H9 (cell line): ENCODE data around the gene LRP1B. TPM values are rescaled to one million over a fixed set of nuclear protein-coding genes. Genes with fewer than 3 reads are reported as not detected.

ENCODE experiments used
- DNase-seq: peaks from one replicate; pipeline ENCODE4 v3.0.0-alpha.2; 2017
- H2AFZ ChIP-seq: one replicate; pipeline ENCODE4 v1.6.1; 2013; ENCODE audit warnings: mild to moderate bottlenecking, low read length, control low read depth, moderate library complexity
- H2AK5ac ChIP-seq: 2 replicates; pipeline ENCODE4 v1.6.1; 2013; ENCODE audit warnings: low read length, control low read depth, mixed read lengths; ENCODE audit not compliant: insufficient read length
- H2BK120ac ChIP-seq: one replicate; pipeline ENCODE4 v1.6.1; 2013; ENCODE audit warnings: low read depth, mild to moderate bottlenecking, low read length, control low read depth, inconsistent platforms; ENCODE audit not compliant: poor library complexity, severe bottlenecking
- H2BK12ac ChIP-seq: 2 replicates; pipeline ENCODE4 v1.6.1; 2013; ENCODE audit warnings: low read length, control low read depth, mixed read lengths, low read depth; ENCODE audit not compliant: insufficient read length
- H2BK15ac ChIP-seq: 2 replicates; pipeline ENCODE4 v1.6.1; 2013; ENCODE audit warnings: low read depth, low read length, control low read depth
- H2BK20ac ChIP-seq: one replicate; pipeline ENCODE4 v1.6.1; 2013; ENCODE audit warnings: low read depth, mild to moderate bottlenecking, low read length, control low read depth, inconsistent platforms; ENCODE audit not compliant: poor library complexity, severe bottlenecking
- H2BK5ac ChIP-seq: 2 replicates; pipeline ENCODE4 v1.6.1; 2013; ENCODE audit warnings: low read length, control low read depth, mixed read lengths; ENCODE audit not compliant: insufficient read length
- H3K14ac ChIP-seq: 2 replicates; pipeline ENCODE4 v1.6.1; 2013; ENCODE audit warnings: low read length, control low read depth; ENCODE audit not compliant: insufficient read depth
- H3K18ac ChIP-seq: 2 replicates; pipeline ENCODE4 v1.6.1; 2013; ENCODE audit warnings: low read depth, mild to moderate bottlenecking, mixed read lengths, low read length, control low read depth; ENCODE audit not compliant: insufficient read length
- H3K23ac ChIP-seq: 2 replicates; pipeline ENCODE4 v1.6.1; 2013; ENCODE audit warnings: low read length, control low read depth, mixed read lengths, low read depth; ENCODE audit not compliant: insufficient read length
- H3K23me2 ChIP-seq: 2 replicates; pipeline ENCODE4 v1.6.1; 2013; ENCODE audit warnings: low read depth, mild to moderate bottlenecking, mixed read lengths, low read length, control low read depth; ENCODE audit not compliant: insufficient read length, poor library complexity, severe bottlenecking
- H3K27ac ChIP-seq: 2 replicates; pipeline ENCODE4 v1.5.1; 2013; ENCODE audit warnings: low read length, control low read depth, mixed read lengths, low read depth; ENCODE audit not compliant: insufficient read length
- H3K27me3 ChIP-seq: 2 replicates; pipeline ENCODE4 v1.6.1; 2013; ENCODE audit warnings: low read length, control low read depth, inconsistent platforms; ENCODE audit not compliant: insufficient read depth
- H3K4ac ChIP-seq: 2 replicates; pipeline ENCODE4 v1.6.1; 2013; ENCODE audit warnings: low read depth, mild to moderate bottlenecking, control low read depth, inconsistent platforms, low read length, moderate library complexity
- H3K4me1 ChIP-seq: 2 replicates; pipeline ENCODE4 v1.6.1; 2013; ENCODE audit warnings: low read length, control low read depth, inconsistent platforms; ENCODE audit not compliant: insufficient read depth
- H3K4me2 ChIP-seq: 2 replicates; pipeline ENCODE4 v1.6.1; 2013; ENCODE audit warnings: low read length, control low read depth, mixed read lengths; ENCODE audit not compliant: insufficient read length, insufficient read depth
- H3K56ac ChIP-seq: 2 replicates; pipeline ENCODE4 v1.6.1; 2013; ENCODE audit warnings: low read depth, mild to moderate bottlenecking, mixed read lengths, low read length, control low read depth; ENCODE audit not compliant: insufficient read length
- H3K79me1 ChIP-seq: 2 replicates; pipeline ENCODE4 v1.6.1; 2013; ENCODE audit warnings: low read depth, mild to moderate bottlenecking, moderate library complexity, low read length, control low read depth, inconsistent platforms; ENCODE audit not compliant: insufficient read depth, poor library complexity, severe bottlenecking
- H3K79me2 ChIP-seq: 2 replicates; pipeline ENCODE4 v1.6.1; 2013; ENCODE audit warnings: low read length, control low read depth, inconsistent platforms; ENCODE audit not compliant: insufficient read depth
- H3K9ac ChIP-seq: 2 replicates; pipeline ENCODE4 v1.6.1; 2013; ENCODE audit warnings: low read length, control low read depth, mixed read lengths; ENCODE audit not compliant: insufficient read length; ENCODE audit errors: extremely low read depth
- H3K9me3 ChIP-seq: one replicate; pipeline ENCODE4 v1.6.1; 2013; ENCODE audit warnings: low read depth, low read length, inconsistent platforms; ENCODE audit not compliant: control insufficient read depth
- H3T11ph ChIP-seq: one replicate; pipeline ENCODE4 v1.6.1; 2013; ENCODE audit warnings: mild to moderate bottlenecking, low read length, control low read depth, inconsistent platforms
- H4K20me1 ChIP-seq: one replicate; pipeline ENCODE4 v1.6.1; 2013; ENCODE audit not compliant: control insufficient read depth, insufficient read length, insufficient read depth
- H4K5ac ChIP-seq: 2 replicates; pipeline ENCODE4 v1.6.1; 2013; ENCODE audit warnings: low read depth, mild to moderate bottlenecking, mixed read lengths, low read length, control low read depth; ENCODE audit not compliant: insufficient read length
- H4K8ac ChIP-seq: replicated peaks from 2 replicates; pipeline ENCODE4 v1.6.1; 2013; ENCODE audit warnings: low read length, control low read depth, mixed read lengths, low read depth; ENCODE audit not compliant: insufficient read length
- H4K91ac ChIP-seq: 2 replicates; pipeline ENCODE4 v1.6.1; 2013; ENCODE audit warnings: low read depth, mild to moderate bottlenecking, moderate library complexity, mixed read lengths, low read length, control low read depth; ENCODE audit not compliant: insufficient read length
- H3K27ac Mint-ChIP-seq, 3 experiments: 2 replicates in 2 of 3; 3 replicates in 1 of 3; pipeline ENCODE4 v1.8.0; 2020 to 2021; ENCODE audit warnings: mixed read lengths in 3 of 3, mild to moderate bottlenecking in 1 of 3, moderate library complexity in 1 of 3
- H3K27me3 Mint-ChIP-seq: 2 replicates; pipeline ENCODE4 v1.8.0; 2021; ENCODE audit warnings: low read depth, mild to moderate bottlenecking, moderate library complexity, mixed read lengths
- H3K36me3 Mint-ChIP-seq, 3 experiments: 2 replicates in 2 of 3; 3 replicates in 1 of 3; pipeline ENCODE4 v1.8.0; 2020 to 2021; ENCODE audit warnings: low read depth in 3 of 3, mixed read lengths in 3 of 3; ENCODE audit not compliant: insufficient read depth in 1 of 3
- H3K4me1 Mint-ChIP-seq, 2 experiments: 2 replicates each; pipeline ENCODE4 v1.8.0; 2020; ENCODE audit warnings: mixed read lengths in 2 of 2
- H3K4me3 Mint-ChIP-seq, 2 experiments: 2 replicates in 1 of 2; 3 replicates in 1 of 2; pipeline ENCODE4 v1.8.0; 2020 to 2021; ENCODE audit warnings: mild to moderate bottlenecking in 2 of 2, mixed read lengths in 2 of 2, moderate library complexity in 1 of 2
- H3K9me3 Mint-ChIP-seq, 2 experiments: 2 replicates in 1 of 2; 3 replicates in 1 of 2; pipeline ENCODE4 v1.8.0; 2020; ENCODE audit warnings: mild to moderate bottlenecking in 2 of 2, mixed read lengths in 2 of 2, moderate library complexity in 1 of 2
- total RNA-seq: library from RNA; stranded (reverse); gene quantifications from 2 replicates; pipeline ENCODE4 v1.2.1, GENCODE V29; 2021
- TF ChIP-seq, protein P1 (sequence below): fragments of 200-600 bp; sonication (generic); conservative IDR thresholded peaks from 3 replicates; pipeline ENCODE4 v1.8.0; 2021; ENCODE audit warnings: antibody characterized with exemption, mild to moderate bottlenecking

The LRP1B gene
- total RNA-seq, 1 experiment from 2014 or later: not detected

DNA sequence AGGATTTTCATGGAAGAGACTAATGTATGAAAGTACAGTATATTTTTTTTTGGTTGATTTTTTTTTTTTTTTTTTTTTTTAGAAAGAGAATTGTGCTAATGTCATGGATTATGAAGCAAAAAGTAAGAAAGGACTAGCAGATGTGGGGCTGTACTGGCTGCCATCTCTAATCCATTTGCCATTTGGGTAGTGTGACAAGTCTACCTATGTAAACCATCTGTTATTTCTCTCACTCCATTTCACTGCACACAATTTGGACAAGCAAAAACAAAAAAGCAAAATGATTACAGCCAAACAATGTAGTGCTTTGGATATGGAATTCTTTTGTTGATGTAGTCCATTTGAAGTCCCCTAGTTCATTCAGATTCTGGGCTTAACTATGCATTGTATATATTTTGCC is 1355.4 kb downstream of the LRP1B start:
- no peak overlapping the region for H3K56ac ChIP-seq
- H3K9me3 ChIP-seq: no peaks in the 10 kb centered on the region
- H3K79me1 ChIP-seq: no peaks in the 10 kb centered on the region
- H2BK20ac ChIP-seq: no peak overlapping the region
- no peak overlapping the region for H3K4ac ChIP-seq
- no peak overlapping the region for H3K27ac ChIP-seq
- no peak overlapping the region for H2BK120ac ChIP-seq
- H2BK12ac ChIP-seq: no peak overlapping the region
- H3K79me2 ChIP-seq: no peaks in the 10 kb centered on the region
- no peak overlapping the region for H2BK5ac ChIP-seq
- no peaks in the 10 kb centered on the region for H3K4me1 ChIP-seq
- H3K23ac ChIP-seq: no peak overlapping the region
- H2AK5ac ChIP-seq: no peak overlapping the region
- Mint-ChIP-seq H3K4me1 (peaks cover 3% of the 10 kb centered on the region in 2 experiments; a peak in 1 of 4 replicates), H3K9me3 (no peaks in the 10 kb centered on the region), H3K4me3 (no peak overlapping the region), H3K36me3 (no peaks in the 10 kb centered on the region), H3K27ac (no peak overlapping the region), H3K27me3 (no peaks in the 10 kb centered on the region)
- H4K8ac ChIP-seq: no peak overlapping the region
- H3K27me3 ChIP-seq: no peaks in the 10 kb centered on the region
- TF ChIP-seq, protein P1, sequence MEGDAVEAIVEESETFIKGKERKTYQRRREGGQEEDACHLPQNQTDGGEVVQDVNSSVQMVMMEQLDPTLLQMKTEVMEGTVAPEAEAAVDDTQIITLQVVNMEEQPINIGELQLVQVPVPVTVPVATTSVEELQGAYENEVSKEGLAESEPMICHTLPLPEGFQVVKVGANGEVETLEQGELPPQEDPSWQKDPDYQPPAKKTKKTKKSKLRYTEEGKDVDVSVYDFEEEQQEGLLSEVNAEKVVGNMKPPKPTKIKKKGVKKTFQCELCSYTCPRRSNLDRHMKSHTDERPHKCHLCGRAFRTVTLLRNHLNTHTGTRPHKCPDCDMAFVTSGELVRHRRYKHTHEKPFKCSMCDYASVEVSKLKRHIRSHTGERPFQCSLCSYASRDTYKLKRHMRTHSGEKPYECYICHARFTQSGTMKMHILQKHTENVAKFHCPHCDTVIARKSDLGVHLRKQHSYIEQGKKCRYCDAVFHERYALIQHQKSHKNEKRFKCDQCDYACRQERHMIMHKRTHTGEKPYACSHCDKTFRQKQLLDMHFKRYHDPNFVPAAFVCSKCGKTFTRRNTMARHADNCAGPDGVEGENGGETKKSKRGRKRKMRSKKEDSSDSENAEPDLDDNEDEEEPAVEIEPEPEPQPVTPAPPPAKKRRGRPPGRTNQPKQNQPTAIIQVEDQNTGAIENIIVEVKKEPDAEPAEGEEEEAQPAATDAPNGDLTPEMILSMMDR: no peak
- DNase-seq: no peak
- H2BK15ac ChIP-seq: no peak overlapping the region
- no peaks in the 10 kb centered on the region for H3K23me2 ChIP-seq
- H4K91ac ChIP-seq: no peak overlapping the region
- no peak overlapping the region for H3K14ac ChIP-seq
- H3K4me2 ChIP-seq: no peak overlapping the region
- no peak overlapping the region for H3K18ac ChIP-seq
- H3T11ph ChIP-seq: no peak overlapping the region
- no peak overlapping the region for H2AFZ ChIP-seq
- H3K9ac ChIP-seq: no peak overlapping the region
- no peak overlapping the region for H4K5ac ChIP-seq
- no peaks in the 10 kb centered on the region for H4K20me1 ChIP-seq
